KMS-11 (cell line): Measurements from ENCODE around the gene RBMXL3.

ENCODE experiments used
- H2AFZ ChIP-seq: fragments of 200-600 bp; sonication (generic); 2 replicates; pipeline ENCODE4 v1.6.1; 2016; ENCODE audit warnings: antibody characterized with exemption, mixed run types, low read depth
- H3K27ac ChIP-seq: fragments of 200-600 bp; sonication (generic); 2 replicates; pipeline ENCODE4 v1.6.1; 2016; ENCODE audit warnings: mild to moderate bottlenecking, mixed run types
- H3K27me3 ChIP-seq: fragments of 200-600 bp; sonication (generic); 2 replicates; pipeline ENCODE4 v1.6.1; 2017; ENCODE audit warnings: mild to moderate bottlenecking, low read depth, mixed run types, moderate library complexity; ENCODE audit not compliant: insufficient read depth
- H3K36me3 ChIP-seq: fragments of 200-600 bp; sonication (generic); 2 replicates; pipeline ENCODE4 v1.6.1; 2017; ENCODE audit warnings: mild to moderate bottlenecking, mixed run types; ENCODE audit not compliant: insufficient read depth
- H3K4me1 ChIP-seq: fragments of 200-600 bp; sonication (generic); 2 replicates; pipeline ENCODE4 v1.6.1; 2016; ENCODE audit warnings: mild to moderate bottlenecking, low read depth, mixed run types; ENCODE audit not compliant: poor library complexity, severe bottlenecking
- H3K4me2 ChIP-seq: fragments of 200-600 bp; sonication (generic); 2 replicates; pipeline ENCODE4 v1.7.0; 2016; ENCODE audit warnings: mild to moderate bottlenecking, mixed run types
- H3K4me3 ChIP-seq: fragments of 200-600 bp; sonication (generic); IDR thresholded peaks from 2 replicates; pipeline ENCODE4 v1.6.1; 2017; ENCODE audit warnings: low read depth, low read length, mixed read lengths; ENCODE audit not compliant: insufficient read depth
- H3K79me2 ChIP-seq: fragments of 200-600 bp; sonication (generic); 2 replicates; pipeline ENCODE4 v1.6.1; 2016; ENCODE audit warnings: low read depth, mixed run types; ENCODE audit not compliant: insufficient read depth
- H3K9ac ChIP-seq: fragments of 200-600 bp; sonication (generic); 2 replicates; pipeline ENCODE4 v1.6.1; 2016; ENCODE audit warnings: mild to moderate bottlenecking, mixed run types
- H4K20me1 ChIP-seq: fragments of 200-600 bp; sonication (generic); 2 replicates; pipeline ENCODE4 v1.6.1; 2016; ENCODE audit warnings: mild to moderate bottlenecking, mixed run types; ENCODE audit not compliant: insufficient read depth
- TF ChIP-seq, protein P1 (sequence below): fragments of 200-600 bp; sonication (generic); conservative IDR thresholded peaks from 2 replicates; pipeline ENCODE4 v1.6.1; 2017; ENCODE audit warnings: low read depth, mild to moderate bottlenecking, antibody characterized with exemption, low read length, moderate library complexity, mixed read lengths

The RBMXL3 gene

DNA sequence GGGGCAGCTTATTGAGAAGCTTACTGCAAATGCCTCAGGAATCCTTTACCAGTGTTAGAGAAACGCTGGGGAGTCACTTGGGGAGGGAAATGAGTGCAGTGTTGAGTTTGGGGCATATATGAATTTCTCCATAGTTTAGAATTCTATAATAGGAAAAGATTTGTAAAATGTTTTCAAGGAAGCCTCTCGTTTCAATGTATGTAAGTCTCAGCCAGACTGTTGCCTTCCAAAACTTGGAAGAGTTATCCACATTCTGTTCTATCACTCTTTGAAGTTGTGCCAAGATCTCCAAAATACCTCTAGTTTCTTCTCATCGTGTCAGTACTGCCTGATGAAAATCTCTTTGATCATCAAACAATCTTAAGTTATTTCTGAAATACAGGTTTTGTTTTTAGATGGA lies 45.3 kb downstream of the RBMXL3 start:
- no peak overlapping the region for H3K4me3 ChIP-seq
- H3K9ac ChIP-seq: no peak overlapping the region
- no peak overlapping the region for H3K27ac ChIP-seq
- TF ChIP-seq, protein P1, sequence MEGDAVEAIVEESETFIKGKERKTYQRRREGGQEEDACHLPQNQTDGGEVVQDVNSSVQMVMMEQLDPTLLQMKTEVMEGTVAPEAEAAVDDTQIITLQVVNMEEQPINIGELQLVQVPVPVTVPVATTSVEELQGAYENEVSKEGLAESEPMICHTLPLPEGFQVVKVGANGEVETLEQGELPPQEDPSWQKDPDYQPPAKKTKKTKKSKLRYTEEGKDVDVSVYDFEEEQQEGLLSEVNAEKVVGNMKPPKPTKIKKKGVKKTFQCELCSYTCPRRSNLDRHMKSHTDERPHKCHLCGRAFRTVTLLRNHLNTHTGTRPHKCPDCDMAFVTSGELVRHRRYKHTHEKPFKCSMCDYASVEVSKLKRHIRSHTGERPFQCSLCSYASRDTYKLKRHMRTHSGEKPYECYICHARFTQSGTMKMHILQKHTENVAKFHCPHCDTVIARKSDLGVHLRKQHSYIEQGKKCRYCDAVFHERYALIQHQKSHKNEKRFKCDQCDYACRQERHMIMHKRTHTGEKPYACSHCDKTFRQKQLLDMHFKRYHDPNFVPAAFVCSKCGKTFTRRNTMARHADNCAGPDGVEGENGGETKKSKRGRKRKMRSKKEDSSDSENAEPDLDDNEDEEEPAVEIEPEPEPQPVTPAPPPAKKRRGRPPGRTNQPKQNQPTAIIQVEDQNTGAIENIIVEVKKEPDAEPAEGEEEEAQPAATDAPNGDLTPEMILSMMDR: no peak
- no peaks in the 10 kb centered on the region for H4K20me1 ChIP-seq
- no peaks in the 10 kb centered on the region for H3K79me2 ChIP-seq
- no peak overlapping the region for H2AFZ ChIP-seq
- H3K4me1 ChIP-seq: no peaks in the 10 kb centered on the region
- H3K27me3 ChIP-seq: no peaks in the 10 kb centered on the region
- no peaks in the 10 kb centered on the region for H3K36me3 ChIP-seq
- no peak overlapping the region for H3K4me2 ChIP-seq

GRCh38 chrX:115236560-115236959 lies 47.4 kb downstream of the RBMXL3 start:
- Histone ChIP-seq H3K4me3 (no peak overlapping the region), H3K4me1 (no peaks in the 10 kb centered on the region), H3K27me3 (no peaks in the 10 kb centered on the region), H3K9ac (no peak overlapping the region), H3K79me2 (no peaks in the 10 kb centered on the region), H3K4me2 (no peak overlapping the region), H2AFZ (no peak overlapping the region), H4K20me1 (no peaks in the 10 kb centered on the region), H3K36me3 (no peaks in the 10 kb centered on the region), H3K27ac (no peak overlapping the region)
- TF ChIP-seq, protein P1: no peak

- H3K27me3 ChIP-seq: no peaks in the 10 kb centered on the region
- H3K4me1 ChIP-seq: no peaks in the 10 kb centered on the region
- no peaks in the 10 kb centered on the region for H3K79me2 ChIP-seq
- no peaks in the 10 kb centered on the region for H3K36me3 ChIP-seq
- H3K9ac ChIP-seq: no peak overlapping the region
- no peak overlapping the region for H2AFZ ChIP-seq
- TF ChIP-seq, protein P1: no peak
- H4K20me1 ChIP-seq: no peaks in the 10 kb centered on the region
- no peak overlapping the region for H3K27ac ChIP-seq
- no peak overlapping the region for H3K4me3 ChIP-seq
- no peak overlapping the region for H3K4me2 ChIP-seq
Measured at GRCh38 chrX:115237056-115237455, 47.8 kb downstream of the RBMXL3 start.
